GM19467 (cell line): ENCODE results near the gene CCDC74A.
"Not testable (repeated sequence)": the region's sequence is repeated elsewhere in the genome, so short reads cannot be mapped to it uniquely, and the experiment has no call there.

Experiments
- ATAC-seq: cut with Tn5 transposase; IDR thresholded peaks from one replicate; pipeline ENCODE4 v1.9.1; 2021; ENCODE audit warnings: mild to moderate bottlenecking, moderate library complexity; ENCODE audit not compliant: unreplicated experiment

CCDC74A gene

GRCh38 chr2:131527131-131528001 lies at the start of gene CCDC74A:
Gene CCDC74A (plus strand): TSS chr2:131527888. CDS start chr2:131527971, 83 bp downstream.
- ATAC-seq: peak; percentile 89

DNA sequence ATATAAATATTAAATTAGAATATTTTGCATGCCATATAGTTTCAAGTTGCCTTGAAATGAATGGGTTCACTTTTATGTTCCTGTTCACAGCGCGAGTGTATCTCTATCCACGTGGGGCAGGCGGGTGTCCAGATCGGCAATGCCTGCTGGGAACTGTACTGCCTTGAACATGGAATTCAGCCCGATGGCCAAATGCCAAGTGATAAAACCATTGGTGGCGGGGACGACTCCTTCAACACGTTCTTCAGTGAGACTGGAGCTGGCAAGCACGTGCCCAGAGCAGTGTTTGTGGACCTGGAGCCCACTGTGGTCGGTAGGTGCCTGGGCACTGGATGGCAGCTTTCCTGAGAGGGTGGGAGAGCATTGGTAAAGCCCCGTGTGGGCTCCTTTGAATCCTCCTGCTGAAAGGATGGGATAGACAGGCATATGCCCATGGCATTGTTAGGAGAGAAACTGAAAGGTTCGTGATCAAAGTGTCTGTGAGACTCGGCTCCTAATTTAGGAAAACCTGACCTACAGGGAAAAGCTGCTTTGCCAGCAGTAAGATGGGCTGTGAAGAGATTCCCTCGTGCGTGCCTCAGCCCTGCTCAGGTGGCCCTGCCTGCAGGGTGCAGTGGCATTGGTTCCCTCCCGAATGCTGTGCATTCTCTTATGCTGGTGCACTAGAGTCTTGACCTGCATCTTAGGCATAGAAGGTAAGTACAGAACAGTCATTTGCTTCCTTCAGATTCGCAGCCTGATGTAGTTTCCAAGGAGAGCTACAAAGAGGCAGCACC lies 49.4 kb upstream of the CCDC74A start:
- ATAC-seq: not testable (repeated sequence)

DNA sequence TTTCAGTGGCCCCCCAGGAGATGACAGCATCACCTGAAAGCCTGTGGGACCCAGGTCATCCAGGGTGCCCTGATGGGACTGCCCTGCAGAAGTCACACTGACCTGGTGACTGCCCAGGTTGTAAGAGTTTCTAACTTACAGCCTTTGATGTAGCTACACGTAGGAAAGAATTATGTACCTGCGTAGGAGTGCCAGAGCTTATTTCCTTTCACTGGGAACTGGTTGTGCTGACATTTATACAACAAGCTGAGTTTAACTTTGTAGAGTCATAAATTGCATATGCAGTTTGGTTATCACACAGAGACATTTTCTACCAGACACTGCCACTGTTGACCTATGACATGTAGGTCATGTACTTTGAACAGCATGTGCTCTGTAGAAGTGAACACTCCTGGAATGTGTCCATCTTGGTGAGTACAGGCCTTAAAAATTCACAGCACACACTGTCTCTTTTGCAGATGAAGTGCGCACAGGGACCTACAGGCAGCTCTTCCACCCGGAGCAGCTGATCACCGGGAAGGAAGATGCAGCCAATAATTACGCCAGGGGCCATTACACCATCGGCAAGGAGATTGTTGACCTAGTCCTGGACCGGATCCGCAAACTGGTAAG lies 48.7 kb upstream of the CCDC74A start:
- ATAC-seq: not testable (repeated sequence)

DNA sequence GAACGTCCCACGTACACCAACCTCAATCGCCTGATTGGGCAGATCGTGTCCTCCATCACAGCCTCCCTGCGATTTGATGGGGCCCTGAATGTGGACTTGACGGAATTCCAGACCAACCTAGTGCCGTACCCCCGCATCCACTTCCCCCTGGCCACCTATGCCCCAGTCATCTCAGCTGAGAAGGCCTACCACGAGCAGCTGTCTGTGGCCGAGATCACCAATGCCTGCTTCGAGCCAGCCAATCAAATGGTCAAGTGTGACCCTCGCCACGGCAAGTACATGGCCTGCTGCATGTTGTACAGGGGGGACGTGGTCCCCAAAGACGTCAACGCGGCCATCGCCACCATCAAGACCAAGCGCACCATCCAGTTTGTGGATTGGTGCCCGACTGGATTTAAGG lies 47.3 kb upstream of the CCDC74A start:
- not testable (repeated sequence) for ATAC-seq

DNA sequence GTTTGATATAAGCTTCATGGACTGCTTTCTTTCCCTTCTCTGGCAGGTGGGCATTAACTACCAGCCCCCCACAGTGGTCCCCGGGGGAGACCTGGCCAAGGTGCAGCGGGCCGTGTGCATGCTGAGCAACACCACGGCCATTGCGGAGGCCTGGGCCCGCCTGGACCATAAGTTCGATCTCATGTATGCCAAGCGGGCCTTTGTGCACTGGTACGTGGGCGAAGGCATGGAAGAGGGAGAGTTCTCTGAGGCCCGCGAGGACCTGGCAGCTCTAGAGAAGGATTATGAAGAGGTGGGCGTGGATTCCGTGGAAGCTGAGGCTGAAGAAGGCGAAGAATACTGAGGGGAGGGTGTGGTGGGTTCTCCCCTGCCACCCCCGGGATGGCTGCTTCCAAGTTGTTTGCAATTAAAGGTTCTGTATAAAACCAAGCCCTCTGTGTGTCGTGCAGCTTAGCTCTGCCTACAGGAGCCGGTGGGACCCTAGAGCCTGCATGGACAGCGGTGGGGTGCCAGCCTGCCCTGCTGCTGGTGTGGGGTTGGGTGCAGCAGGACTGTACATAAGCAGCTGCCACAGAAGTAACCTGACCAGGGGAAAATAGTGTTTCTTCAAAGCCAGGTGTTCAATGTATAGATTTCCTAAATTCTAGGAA lies 45.1 kb upstream of the CCDC74A start:
- ATAC-seq: not testable (repeated sequence)

- not testable (repeated sequence) for ATAC-seq
Measured at GRCh38 chr2:131483981-131484820, 43.5 kb upstream of the CCDC74A start.

DNA sequence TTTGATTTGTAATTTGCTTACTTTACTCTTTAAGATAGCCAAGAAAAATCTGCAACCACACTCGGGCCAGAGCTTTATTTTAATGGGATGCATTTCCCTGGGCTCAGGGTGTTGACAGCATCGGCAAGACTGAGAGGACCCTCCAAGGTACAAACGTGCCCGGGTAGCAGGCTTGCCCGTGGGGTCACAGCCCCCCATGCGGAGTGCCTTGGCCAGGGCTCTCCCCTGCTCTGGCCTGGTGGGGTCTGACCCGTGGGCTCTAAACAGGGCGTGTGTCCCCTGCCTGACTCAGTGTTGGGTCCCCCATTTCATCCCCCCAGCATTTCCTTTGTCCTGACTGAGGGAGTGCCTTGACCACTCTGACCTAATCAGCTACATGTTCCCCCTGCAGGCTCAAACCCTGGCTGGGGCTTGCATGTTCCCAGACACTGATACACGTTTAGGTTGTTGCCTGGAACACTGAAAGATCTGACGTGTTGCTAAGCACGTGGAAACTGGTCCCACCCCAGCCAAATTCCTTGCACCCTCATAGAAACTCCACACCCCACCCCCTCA lies 42.7 kb upstream of the CCDC74A start:
- not testable (repeated sequence) for ATAC-seq

DNA sequence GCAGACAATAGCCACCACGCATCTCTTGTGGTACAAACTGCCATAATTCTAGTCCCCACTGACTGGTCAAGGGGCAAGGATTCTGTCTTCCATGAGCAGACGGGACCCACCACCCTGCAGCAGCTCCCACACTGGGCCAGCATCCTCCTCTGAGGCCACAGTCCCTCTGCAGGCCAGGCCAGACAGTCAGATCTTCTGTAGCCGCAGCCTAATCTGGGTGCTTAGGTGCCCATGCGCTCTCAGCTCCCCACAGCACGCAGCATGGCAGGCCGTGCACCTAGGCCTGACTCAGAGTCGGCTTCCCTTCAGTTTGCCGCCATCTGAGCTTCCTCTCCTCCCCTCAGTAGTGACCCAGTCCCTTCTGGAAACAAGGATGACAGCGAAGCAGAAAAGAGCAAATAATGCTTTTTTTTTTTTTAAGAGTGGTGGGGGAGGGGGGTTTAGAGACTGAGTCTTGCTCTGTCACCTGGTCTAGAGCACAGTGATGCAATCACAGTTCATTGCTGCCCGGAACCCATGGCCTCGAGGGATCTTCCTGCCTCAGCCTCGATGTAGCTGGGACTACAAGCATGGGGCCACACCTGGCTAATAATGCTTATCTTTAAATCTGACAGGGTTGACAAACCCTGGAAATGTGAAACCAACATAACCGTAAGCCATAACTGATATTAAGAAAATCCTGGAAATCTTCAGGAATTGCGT lies 41.3 kb upstream of the CCDC74A start:
- not testable (repeated sequence) for ATAC-seq

- ATAC-seq: no peak
Measured at GRCh38 chr2:131488306-131489205, 39.1 kb upstream of the CCDC74A start.

- not testable (repeated sequence) for ATAC-seq
Measured at GRCh38 chr2:131490616-131491468, 36.8 kb upstream of the CCDC74A start.

- ATAC-seq: not testable (repeated sequence)
Measured at GRCh38 chr2:131491469-131491836, 36.2 kb upstream of the CCDC74A start.

DNA sequence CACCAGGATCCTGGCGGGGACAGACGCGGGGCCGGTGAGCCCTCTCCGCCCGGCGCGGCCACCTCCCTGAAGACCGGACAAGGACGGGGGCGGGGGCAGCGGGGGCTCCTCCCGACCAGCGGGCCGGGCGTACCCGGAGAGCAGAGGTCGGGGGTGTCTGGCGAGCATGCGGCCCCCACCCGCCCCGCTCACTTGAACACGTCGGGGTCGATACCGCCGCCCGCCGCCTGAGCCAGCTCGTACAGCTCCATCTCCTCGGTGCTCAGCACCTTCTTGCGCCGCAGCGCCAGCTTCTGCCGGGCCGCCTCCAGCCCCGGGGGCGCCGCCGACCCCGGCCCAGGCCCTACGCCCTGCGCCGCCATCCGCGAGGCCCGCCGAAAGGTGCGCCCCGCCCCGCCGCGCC lies 35.7 kb upstream of the CCDC74A start, which contains the start of gene MZT2A:
Gene MZT2A, minus strand, starts transcription at position 383 of the 403 bp plus-strand sequence. Its CDS starts 21 bp downstream, at position 362.
- ATAC-seq: peak; percentile 13

DNA sequence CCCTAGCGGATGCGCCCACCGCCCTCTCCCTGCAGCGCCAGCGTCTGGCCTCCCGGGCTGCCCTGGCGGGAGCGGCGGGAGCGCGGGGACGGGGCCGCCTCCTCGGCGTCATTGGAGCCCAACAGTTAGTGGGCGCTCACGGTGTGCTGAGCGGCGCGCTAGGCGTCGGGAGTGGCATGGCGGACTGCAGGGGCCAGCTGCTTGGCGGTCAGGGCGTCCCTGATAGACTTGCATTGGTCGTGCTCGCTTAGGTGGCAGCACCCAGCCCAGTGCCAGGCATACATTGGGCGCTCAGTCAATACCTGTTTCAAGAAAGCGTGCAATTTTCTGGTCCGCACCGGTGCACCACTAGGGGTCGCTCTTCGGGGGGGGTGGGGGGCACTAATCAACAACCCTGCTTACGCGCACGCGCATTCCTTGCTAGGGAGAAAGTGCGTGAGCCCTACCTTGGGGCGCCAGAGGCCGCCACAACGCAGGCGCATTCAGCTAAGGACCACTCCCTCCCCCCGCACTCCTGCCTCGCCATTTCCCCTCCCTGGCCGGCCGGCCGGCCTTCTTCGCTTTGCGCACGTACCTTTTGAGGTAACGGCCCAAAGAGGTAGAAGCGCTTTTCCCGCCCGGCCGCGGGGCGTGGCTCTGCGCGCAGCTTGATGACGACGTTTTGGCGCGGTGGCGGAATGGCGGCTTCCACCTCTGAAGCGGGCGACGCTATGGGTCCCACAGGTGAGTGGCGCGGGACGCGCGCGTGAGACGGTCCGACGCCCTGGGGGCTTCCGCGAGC lies 35.1 kb upstream of the CCDC74A start:
- peak; percentile 68 for ATAC-seq

DNA sequence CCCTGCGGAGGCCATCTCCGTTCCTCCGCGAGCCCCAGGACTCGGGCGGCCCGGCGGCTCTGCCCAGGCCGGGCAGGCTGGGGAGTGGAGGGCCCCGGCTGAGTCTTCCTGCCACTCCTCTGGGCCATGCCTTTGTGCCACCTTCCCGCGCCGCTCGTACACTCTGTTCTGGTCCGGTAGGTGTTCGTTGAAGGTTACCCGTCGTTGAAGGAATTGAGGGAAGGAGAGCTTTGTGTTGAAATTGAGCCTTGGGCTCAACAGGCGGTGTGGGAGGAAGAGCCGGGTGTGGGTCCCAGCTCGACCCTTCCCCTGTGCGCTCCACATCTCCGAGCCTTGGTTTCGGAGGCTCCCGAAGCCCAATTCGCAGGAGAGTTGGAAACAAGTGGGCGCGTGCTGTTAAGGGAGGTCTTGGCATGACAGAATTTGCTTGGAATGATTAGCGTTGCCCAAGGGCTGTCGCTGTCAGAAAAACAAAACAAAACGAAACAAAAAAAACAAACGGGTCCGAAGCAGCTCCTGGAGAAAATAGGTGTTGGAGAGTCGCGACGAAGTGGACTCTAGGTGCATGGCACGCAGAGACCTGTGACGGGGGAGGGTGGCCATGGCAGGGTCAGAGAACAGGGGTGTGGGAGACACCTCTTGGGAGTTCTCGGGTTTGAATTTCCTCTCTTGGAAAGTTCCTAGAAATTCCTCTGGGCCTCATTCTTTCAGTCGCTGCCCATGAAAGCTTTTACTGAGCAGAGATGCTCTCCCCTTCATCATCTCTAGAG lies 34.3 kb upstream of the CCDC74A start:
- peak; percentile 19 for ATAC-seq

DNA sequence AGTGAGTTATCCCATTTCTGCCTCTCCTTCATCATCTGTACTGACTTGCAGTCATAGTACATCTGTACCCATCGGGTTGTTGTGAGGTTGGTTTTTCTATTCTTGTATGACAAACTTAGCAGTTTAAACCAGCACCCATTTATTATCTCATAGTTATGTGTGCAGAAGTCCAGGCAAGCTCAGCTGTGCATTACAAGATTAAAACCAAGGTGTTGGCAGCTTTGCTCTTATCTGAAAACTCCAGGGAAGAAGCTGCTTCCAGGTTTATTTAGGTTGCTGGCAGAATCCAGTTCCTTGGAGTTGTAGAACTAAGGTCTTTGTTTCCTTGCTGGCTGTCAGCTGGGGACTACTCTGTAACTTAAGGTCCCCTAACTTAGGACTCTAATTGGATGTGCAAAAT lies 32.2 kb upstream of the CCDC74A start:
- ATAC-seq: not testable (repeated sequence)
